Calu3 (cell line): ENCODE results near the gene EFCAB11. TPM values are rescaled to one million over a fixed set of nuclear protein-coding genes. Genes with fewer than 3 reads are reported as not detected.

Experiments
- BruUV-seq: library from RNA; stranded (reverse); fragments of 400-500 nt; replicated peaks from 2 replicates; lab custom pipeline; 2021; lab: Mats Ljungman, UMichigan
- CTCF ChIA-PET: fragments of 300-600 bp; sonication (Branson Sonifier 250); formaldehyde crosslinking; loops from one replicate; lab custom pipeline; 2022; ENCODE audit warnings: antibody characterized with exemption; lab: Charles Lee
- DNase-seq: peaks from one replicate; pipeline ENCODE4 v3.0.0; 2022
- H3K27ac Mint-ChIP-seq: one replicate; pipeline ENCODE4 v1.8.0; 2022; ENCODE audit warnings: mixed read lengths; ENCODE audit not compliant: unreplicated experiment
- H3K27me3 Mint-ChIP-seq: one replicate; pipeline ENCODE4 v1.8.0; 2022; ENCODE audit warnings: mixed read lengths; ENCODE audit not compliant: unreplicated experiment
- H3K36me3 Mint-ChIP-seq: one replicate; pipeline ENCODE4 v1.8.0; 2022; ENCODE audit warnings: mild to moderate bottlenecking, moderate library complexity, mixed read lengths; ENCODE audit not compliant: insufficient read depth, unreplicated experiment
- H3K4me1 Mint-ChIP-seq: one replicate; pipeline ENCODE4 v1.8.0; 2022; ENCODE audit warnings: mild to moderate bottlenecking, low read depth, mixed read lengths; ENCODE audit not compliant: unreplicated experiment
- H3K4me3 Mint-ChIP-seq: one replicate; pipeline ENCODE4 v1.8.0; 2022; ENCODE audit warnings: mild to moderate bottlenecking, low read depth, moderate library complexity, mixed read lengths; ENCODE audit not compliant: unreplicated experiment
- H3K9me3 Mint-ChIP-seq: one replicate; pipeline ENCODE4 v1.8.0; 2022; ENCODE audit warnings: low read depth, mixed read lengths; ENCODE audit not compliant: unreplicated experiment
- intact Hi-C: fragments of 100-400 bp; cut with micrococcal nuclease; formaldehyde crosslinking; loops from one replicate; pipeline ENCODE4 v1.10.0; 2022; ENCODE audit not compliant: unreplicated experiment
- total RNA-seq: library from RNA; stranded (reverse); gene quantifications from 2 replicates; pipeline ENCODE4 v1.2.3, GENCODE V29; 2022
- TF ChIP-seq, protein P1 (sequence below): fragments of 200-600 bp; IDR thresholded peaks from one replicate; pipeline ENCODE4 v1.8.0; 2022; ENCODE audit warnings: antibody characterized with exemption; ENCODE audit not compliant: unreplicated experiment

Gene EFCAB11
- total RNA-seq, 1 experiment from 2014 or later, result 29.4 TPM

- no peaks in the 10 kb centered on the region for H3K9me3 Mint-ChIP-seq
- CTCF ChIA-PET, result interaction anchor here (1.4 kb wide), 1 partner anchor 12 kb away, joined by 3 read pairs; no protein-coding TSS in a partner anchor
- H3K4me3 Mint-ChIP-seq, result no peak overlapping the region
- no TSS peak for BruUV-seq
- H3K36me3 Mint-ChIP-seq, result peaks cover 19% of the 10 kb centered on the region
- H3K27me3 Mint-ChIP-seq, result no peaks in the 10 kb centered on the region
- intact Hi-C loops, result no loop called here
- H3K4me1 Mint-ChIP-seq, result peaks cover 22% of the 10 kb centered on the region
- TF ChIP-seq, protein P1, sequence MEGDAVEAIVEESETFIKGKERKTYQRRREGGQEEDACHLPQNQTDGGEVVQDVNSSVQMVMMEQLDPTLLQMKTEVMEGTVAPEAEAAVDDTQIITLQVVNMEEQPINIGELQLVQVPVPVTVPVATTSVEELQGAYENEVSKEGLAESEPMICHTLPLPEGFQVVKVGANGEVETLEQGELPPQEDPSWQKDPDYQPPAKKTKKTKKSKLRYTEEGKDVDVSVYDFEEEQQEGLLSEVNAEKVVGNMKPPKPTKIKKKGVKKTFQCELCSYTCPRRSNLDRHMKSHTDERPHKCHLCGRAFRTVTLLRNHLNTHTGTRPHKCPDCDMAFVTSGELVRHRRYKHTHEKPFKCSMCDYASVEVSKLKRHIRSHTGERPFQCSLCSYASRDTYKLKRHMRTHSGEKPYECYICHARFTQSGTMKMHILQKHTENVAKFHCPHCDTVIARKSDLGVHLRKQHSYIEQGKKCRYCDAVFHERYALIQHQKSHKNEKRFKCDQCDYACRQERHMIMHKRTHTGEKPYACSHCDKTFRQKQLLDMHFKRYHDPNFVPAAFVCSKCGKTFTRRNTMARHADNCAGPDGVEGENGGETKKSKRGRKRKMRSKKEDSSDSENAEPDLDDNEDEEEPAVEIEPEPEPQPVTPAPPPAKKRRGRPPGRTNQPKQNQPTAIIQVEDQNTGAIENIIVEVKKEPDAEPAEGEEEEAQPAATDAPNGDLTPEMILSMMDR, result no peak
- DNase-seq, result no peak
- no peak overlapping the region for H3K27ac Mint-ChIP-seq
Measured at GRCh38 chr14:89960914-89961313, 6.4 kb upstream of the EFCAB11 start.

DNA sequence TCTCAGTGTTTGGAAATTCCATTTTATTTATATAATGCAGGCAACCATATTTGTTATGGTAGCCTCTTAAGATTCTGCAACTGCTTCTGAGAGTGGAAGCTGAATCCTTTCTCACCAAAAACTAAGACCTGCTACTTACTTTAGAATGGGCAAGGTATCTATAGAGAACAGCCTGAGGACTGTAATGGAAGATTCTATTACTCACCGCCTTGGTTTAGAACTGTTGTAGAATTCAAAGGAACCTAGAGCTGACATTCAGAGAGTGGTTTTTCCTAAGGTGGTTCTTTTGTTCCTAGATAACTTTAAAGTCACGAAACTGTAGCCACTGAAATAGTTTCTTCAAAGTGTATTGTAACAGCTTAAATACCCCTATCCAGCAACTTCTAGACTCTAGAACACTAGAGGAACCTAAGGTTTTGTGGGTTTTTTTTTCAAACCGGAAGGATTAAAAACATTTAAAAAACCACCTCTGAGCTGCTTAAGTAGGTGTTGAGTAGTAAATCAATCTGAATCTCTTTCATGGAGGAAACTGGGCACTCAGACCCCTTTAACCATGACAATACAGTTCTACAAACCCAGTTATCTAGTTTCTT, 5.4 kb upstream of the EFCAB11 start:
- Mint-ChIP-seq H3K27me3 (no peaks in the 10 kb centered on the region), H3K36me3 (peaks cover 27% of the 10 kb centered on the region), H3K27ac (no peak overlapping the region), H3K9me3 (no peaks in the 10 kb centered on the region), H3K4me3 (no peak overlapping the region), H3K4me1 (peaks cover 22% of the 10 kb centered on the region)
- TF ChIP-seq, protein P1, result no peak
- no peak for DNase-seq
- BruUV-seq, result no TSS peak
- CTCF ChIA-PET, result interaction anchor here (1.4 kb wide), 1 partner anchor 13 kb away, joined by 3 read pairs; no protein-coding TSS in a partner anchor
- intact Hi-C loops, result no loop called here

- BruUV-seq, result no TSS peak
- intact Hi-C loops, result no loop called here
- Mint-ChIP-seq H3K27me3 (no peaks in the 10 kb centered on the region), H3K27ac (no peak overlapping the region), H3K36me3 (peaks cover 37% of the 10 kb centered on the region), H3K4me3 (no peak overlapping the region), H3K9me3 (no peaks in the 10 kb centered on the region), H3K4me1 (peaks cover 22% of the 10 kb centered on the region)
- TF ChIP-seq, protein P1, result no peak
- DNase-seq, result no peak
- CTCF ChIA-PET, result no interaction called here
Measured at GRCh38 chr14:89958966-89959365, 4.4 kb upstream of the EFCAB11 start.

DNA sequence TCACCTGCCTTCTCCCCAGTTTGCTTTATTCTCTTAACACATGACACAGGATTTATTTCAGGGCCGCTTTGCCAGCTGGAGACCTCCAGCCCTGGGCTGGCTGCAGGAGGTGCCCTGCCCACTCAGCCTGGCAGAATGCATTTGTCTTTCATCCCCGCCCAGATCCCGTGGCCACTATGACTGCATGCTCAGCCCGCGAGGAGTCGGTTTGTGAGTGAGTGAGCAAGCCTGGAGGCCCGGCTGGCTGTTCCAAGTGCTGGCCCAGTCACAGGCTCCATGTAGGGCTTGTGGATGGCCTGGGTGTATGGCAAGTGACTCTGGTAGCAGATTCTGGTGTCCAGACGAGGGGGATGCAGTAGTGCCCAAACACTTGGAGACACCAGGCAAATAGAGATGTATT, 3.3 kb upstream of the EFCAB11 start:
- no TSS peak for BruUV-seq
- DNase-seq, result no peak
- intact Hi-C loops, result no loop called here
- Mint-ChIP-seq H3K4me3 (peak overlapping the region; percentile 95), H3K27me3 (no peaks in the 10 kb centered on the region), H3K4me1 (peaks cover 33% of the 10 kb centered on the region), H3K27ac (no peak overlapping the region), H3K36me3 (peaks cover 35% of the 10 kb centered on the region), H3K9me3 (no peaks in the 10 kb centered on the region)
- CTCF ChIA-PET, result interaction anchor here (0.6 kb wide), 1 partner anchor 277 kb away, joined by 4 read pairs; no protein-coding TSS in a partner anchor
- TF ChIP-seq, protein P1, result no peak
